CD8-positive, alpha-beta memory T cell (primary cell): Measurements from ENCODE around the gene B3GNT7. TPM values are rescaled to one million over a fixed set of nuclear protein-coding genes. Genes with fewer than 3 reads are reported as not detected.
A peak's percentile ranks its signal among the peaks of the same experiment; 100 is the strongest.

Source experiments
- CTCF ChIA-PET: fragments of 350-600 bp; sonication (Branson Sonifier 250); formaldehyde crosslinking; loops from one replicate; lab custom pipeline; 2021; ENCODE audit warnings: antibody characterized with exemption; lab: Charles Lee
- POLR2A ChIA-PET: fragments of 350-600 bp; sonication (Branson Sonifier 250); formaldehyde crosslinking; loops from one replicate; lab custom pipeline; 2021; ENCODE audit warnings: antibody characterized with exemption; lab: Charles Lee
- DNase-seq, 5 donors: peaks; one replicate each; pipeline versions ENCODE4 v3.0.0 to v3.0.0-alpha.2; 2020 to 2022; ENCODE audit warnings: mixed read lengths in 1 of 5
- H3K27ac ChIP-seq: one replicate; pipeline ENCODE4 v1.7.0; 2013; ENCODE audit warnings: low read depth, mild to moderate bottlenecking, low read length, moderate library complexity
- H3K27me3 ChIP-seq: 2 replicates; pipeline ENCODE4 v1.7.0; 2013; ENCODE audit warnings: low read length, mild to moderate bottlenecking; ENCODE audit not compliant: insufficient read depth, poor library complexity, severe bottlenecking
- H3K36me3 ChIP-seq: 2 replicates; pipeline ENCODE4 v1.7.0; 2013; ENCODE audit warnings: mild to moderate bottlenecking, low read length, moderate library complexity; ENCODE audit not compliant: insufficient read depth
- H3K4me1 ChIP-seq: 2 replicates; pipeline ENCODE4 v1.7.0; 2013; ENCODE audit warnings: mild to moderate bottlenecking, low read length, moderate library complexity; ENCODE audit not compliant: insufficient read depth
- H3K4me3 ChIP-seq: 2 replicates; pipeline ENCODE4 v1.7.0; 2013; ENCODE audit warnings: mild to moderate bottlenecking, low read length
- H3K9me3 ChIP-seq: 2 replicates; pipeline ENCODE4 v1.7.0; 2013; ENCODE audit warnings: mild to moderate bottlenecking, low read length
- H3K27ac Mint-ChIP-seq, 8 donors: one replicate each; pipeline ENCODE4 v1.8.0; 2020 to 2021; ENCODE audit warnings: mixed read lengths in 8 of 8, mild to moderate bottlenecking in 6 of 8, inconsistent platforms in 3 of 8, moderate library complexity in 3 of 8
- H3K27me3 Mint-ChIP-seq, 2 donors: one replicate each; pipeline ENCODE4 v1.8.0; 2020 to 2021; ENCODE audit warnings: mixed read lengths in 2 of 2, mild to moderate bottlenecking in 1 of 2, moderate library complexity in 1 of 2
- H3K36me3 Mint-ChIP-seq, 3 donors: one replicate each; pipeline ENCODE4 v1.8.0; 2020 to 2021; ENCODE audit warnings: mixed read lengths in 3 of 3, inconsistent platforms in 1 of 3, mild to moderate bottlenecking in 1 of 3
- H3K4me1 Mint-ChIP-seq, 3 donors: one replicate each; pipeline ENCODE4 v1.8.0; 2020 to 2021; ENCODE audit warnings: mixed read lengths in 3 of 3, inconsistent platforms in 1 of 3, mild to moderate bottlenecking in 1 of 3
- H3K4me3 Mint-ChIP-seq, 7 donors: one replicate each; pipeline ENCODE4 v1.8.0; 2020 to 2021; ENCODE audit warnings: mixed read lengths in 7 of 7, mild to moderate bottlenecking in 6 of 7, moderate library complexity in 4 of 7, inconsistent platforms in 2 of 7
- H3K9me3 Mint-ChIP-seq, 5 donors: one replicate each; pipeline ENCODE4 v1.8.0; 2020 to 2022; ENCODE audit warnings: mixed read lengths in 5 of 5, mild to moderate bottlenecking in 3 of 5, moderate library complexity in 2 of 5, inconsistent platforms in 1 of 5
- polyA plus RNA-seq: library from polyadenylated mRNA; unstranded; fragments of 300-500 nt; fragmentation: Illumina TruSeq; gene quantifications from one replicate; pipeline ENCODE4 v1.2.3, GENCODE V29; 2021
- total RNA-seq, 2 experiments: library from RNA; stranded (reverse); gene quantifications; one replicate each; pipeline ENCODE4 v1.2.3, GENCODE V29; 2021

Gene B3GNT7
- total and polyA plus RNA-seq, 3 experiments from 2014 or later, result 0.13 to 0.16 (median 0.14) TPM

GRCh38 chr2:231361701-231362554 lies 33.6 kb upstream of the B3GNT7 start:
- H3K9me3 Mint-ChIP-seq, result no peaks in the 10 kb centered on the region
- no peak overlapping the region for H3K4me3 ChIP-seq
- no peaks in the 10 kb centered on the region for H3K9me3 ChIP-seq
- peaks cover 11 to 18% (median 16%) of the 10 kb centered on the region in 3 donors for H3K4me1 Mint-ChIP-seq
- peak overlapping the region in 3 of 7 donors; percentile 40 to 65 (median 46) for H3K4me3 Mint-ChIP-seq
- POLR2A ChIA-PET, result no interaction called here
- H3K36me3 ChIP-seq, result no peaks in the 10 kb centered on the region
- no peaks in the 10 kb centered on the region for H3K36me3 Mint-ChIP-seq
- no peaks in the 10 kb centered on the region for H3K4me1 ChIP-seq
- H3K27me3 Mint-ChIP-seq, result peaks cover 0 to 2% of the 10 kb centered on the region in 2 donors
- H3K27me3 ChIP-seq, result no peaks in the 10 kb centered on the region
- CTCF ChIA-PET, result no interaction called here
- H3K27ac ChIP-seq, result no peak overlapping the region
- peak overlapping the region; percentile 58 to 86 (median 76) for H3K27ac Mint-ChIP-seq
- DNase-seq, result peak in 1 of 5 donors; percentile 21

GRCh38 chr2:231362555-231363184 lies 32.8 kb upstream of the B3GNT7 start:
- ChIA-PET POLR2A (no interaction called here), CTCF (no interaction called here)
- Mint-ChIP-seq H3K9me3 (no peaks in the 10 kb centered on the region), H3K27me3 (peaks cover 0 to 2% of the 10 kb centered on the region in 2 donors), H3K4me1 (peaks cover 11 to 18% (median 16%) of the 10 kb centered on the region in 3 donors), H3K27ac (peak overlapping the region in 7 of 8 donors; percentile 21 to 85 (median 78)), H3K4me3 (peak overlapping the region in 3 of 7 donors; percentile 40 to 65 (median 46)), H3K36me3 (no peaks in the 10 kb centered on the region)
- Histone ChIP-seq H3K4me3 (no peak overlapping the region), H3K9me3 (no peaks in the 10 kb centered on the region), H3K27ac (no peak overlapping the region), H3K36me3 (no peaks in the 10 kb centered on the region), H3K27me3 (no peaks in the 10 kb centered on the region), H3K4me1 (no peaks in the 10 kb centered on the region)
- no peak for DNase-seq

GRCh38 chr2:231364061-231364460 lies 31.4 kb upstream of the B3GNT7 start:
- Histone ChIP-seq H3K4me1 (no peaks in the 10 kb centered on the region), H3K9me3 (no peaks in the 10 kb centered on the region), H3K4me3 (no peak overlapping the region), H3K27me3 (no peaks in the 10 kb centered on the region), H3K36me3 (no peaks in the 10 kb centered on the region), H3K27ac (no peak overlapping the region)
- CTCF ChIA-PET, result no interaction called here
- POLR2A ChIA-PET, result no interaction called here
- Mint-ChIP-seq H3K27me3 (peaks cover 0 to 2% of the 10 kb centered on the region in 2 donors), H3K9me3 (no peaks in the 10 kb centered on the region), H3K36me3 (no peaks in the 10 kb centered on the region), H3K4me1 (peaks cover 11 to 18% (median 16%) of the 10 kb centered on the region in 3 donors), H3K27ac (peak overlapping the region in 1 of 8 donors; percentile 14), H3K4me3 (no peak overlapping the region)
- no peak for DNase-seq

GRCh38 chr2:231364961-231365810 lies 30.3 kb upstream of the B3GNT7 start:
- Mint-ChIP-seq H3K27me3 (peaks cover 0 to 2% of the 10 kb centered on the region in 2 donors), H3K27ac (no peak overlapping the region), H3K9me3 (no peaks in the 10 kb centered on the region), H3K36me3 (no peaks in the 10 kb centered on the region), H3K4me1 (peaks cover 11 to 18% (median 16%) of the 10 kb centered on the region in 3 donors), H3K4me3 (no peak overlapping the region)
- Histone ChIP-seq H3K4me3 (no peak overlapping the region), H3K9me3 (no peaks in the 10 kb centered on the region), H3K27ac (no peak overlapping the region), H3K4me1 (no peaks in the 10 kb centered on the region), H3K36me3 (no peaks in the 10 kb centered on the region), H3K27me3 (no peaks in the 10 kb centered on the region)
- ChIA-PET POLR2A (no interaction called here), CTCF (no interaction called here)
- DNase-seq, result no peak

- CTCF ChIA-PET, result no interaction called here
- H3K4me1 Mint-ChIP-seq, result peaks cover 9 to 11% (median 10%) of the 10 kb centered on the region in 3 donors
- no peak overlapping the region for H3K27ac Mint-ChIP-seq
- POLR2A ChIA-PET, result no interaction called here
- Histone ChIP-seq H3K9me3 (no peaks in the 10 kb centered on the region), H3K4me1 (no peaks in the 10 kb centered on the region), H3K27ac (no peak overlapping the region), H3K4me3 (no peak overlapping the region), H3K27me3 (no peaks in the 10 kb centered on the region), H3K36me3 (no peaks in the 10 kb centered on the region)
- no peak overlapping the region for H3K4me3 Mint-ChIP-seq
- no peaks in the 10 kb centered on the region for H3K9me3 Mint-ChIP-seq
- H3K27me3 Mint-ChIP-seq, result peaks cover 0 to 2% of the 10 kb centered on the region in 2 donors
- DNase-seq, result no peak
- no peaks in the 10 kb centered on the region for H3K36me3 Mint-ChIP-seq
Observed at GRCh38 chr2:231367178-231367577, 28.3 kb upstream of the B3GNT7 start.

GRCh38 chr2:231369580-231370428 lies 25.7 kb upstream of the B3GNT7 start:
- Histone ChIP-seq H3K27ac (no peak overlapping the region), H3K9me3 (no peaks in the 10 kb centered on the region), H3K27me3 (no peaks in the 10 kb centered on the region), H3K4me3 (no peak overlapping the region), H3K4me1 (no peaks in the 10 kb centered on the region), H3K36me3 (no peaks in the 10 kb centered on the region)
- POLR2A ChIA-PET, result no interaction called here
- H3K4me1 Mint-ChIP-seq, result no peaks in the 10 kb centered on the region
- peak in 1 of 5 donors; percentile 39 for DNase-seq
- H3K27ac Mint-ChIP-seq, result no peak overlapping the region
- H3K9me3 Mint-ChIP-seq, result no peaks in the 10 kb centered on the region
- CTCF ChIA-PET, result no interaction called here
- H3K4me3 Mint-ChIP-seq, result no peak overlapping the region
- H3K36me3 Mint-ChIP-seq, result no peaks in the 10 kb centered on the region
- peaks cover 0 to 1% of the 10 kb centered on the region in 2 donors for H3K27me3 Mint-ChIP-seq

- Mint-ChIP-seq H3K4me1 (no peaks in the 10 kb centered on the region), H3K9me3 (no peaks in the 10 kb centered on the region), H3K36me3 (no peaks in the 10 kb centered on the region), H3K27me3 (no peaks in the 10 kb centered on the region), H3K27ac (no peak overlapping the region), H3K4me3 (no peak overlapping the region)
- no peaks in the 10 kb centered on the region for H3K36me3 ChIP-seq
- H3K4me1 ChIP-seq, result no peaks in the 10 kb centered on the region
- DNase-seq, result peak in 1 of 5 donors; percentile 26
- no peaks in the 10 kb centered on the region for H3K27me3 ChIP-seq
- no peak overlapping the region for H3K27ac ChIP-seq
- ChIA-PET CTCF (no interaction called here), POLR2A (no interaction called here)
- no peaks in the 10 kb centered on the region for H3K9me3 ChIP-seq
- no peak overlapping the region for H3K4me3 ChIP-seq
Observed at GRCh38 chr2:231370429-231370748, 25.1 kb upstream of the B3GNT7 start.
